CD4-positive, alpha-beta T cell (primary cell): Measurements from ENCODE around the gene LDLRAP1. TPM values are rescaled to one million over a fixed set of nuclear protein-coding genes. Genes with fewer than 3 reads are reported as not detected.

Source experiments
- ATAC-seq: fragments of 200-7000 bp; cut with Tn5 transposase; one replicate; pipeline ENCODE4 v1.10.0; 2022; ENCODE audit warnings: mild to moderate bottlenecking; ENCODE audit not compliant: poor library complexity
- CTCF ChIA-PET: fragments of 350-600 bp; sonication (Branson Sonifier 250); formaldehyde crosslinking; loops from one replicate; lab custom pipeline; 2021; ENCODE audit warnings: antibody characterized with exemption, inconsistent platforms; lab: Charles Lee
- POLR2A ChIA-PET: fragments of 350-600 bp; sonication (Branson Sonifier 250); formaldehyde crosslinking; loops from one replicate; lab custom pipeline; 2021; ENCODE audit warnings: antibody characterized with exemption, inconsistent platforms; lab: Charles Lee
- DNase-seq, 14 experiments: peaks; one replicate each; pipeline ENCODE4 v3.0.0-alpha.2; 2013 to 2020; ENCODE audit warnings: mixed read lengths in 2 of 14
- H3K27ac ChIP-seq, 2 donors: one replicate each; pipeline versions ENCODE4 v1.5.1 to v1.7.0; 2013; ENCODE audit warnings: low read length in 2 of 2, low read depth in 1 of 2, mild to moderate bottlenecking in 1 of 2
- H3K27me3 ChIP-seq, 2 experiments: 1 replicate in 1 of 2; 2 replicates in 1 of 2; pipeline versions ENCODE4 v1.6.1 to v1.7.0; 2013; ENCODE audit warnings: low read length in 2 of 2, control low read depth in 1 of 2, mild to moderate bottlenecking in 1 of 2, moderate library complexity in 1 of 2; ENCODE audit not compliant: insufficient read depth in 2 of 2, control insufficient read depth in 1 of 2
- H3K36me3 ChIP-seq: one replicate; pipeline ENCODE4 v1.6.1; 2013; ENCODE audit warnings: low read length, control low read depth; ENCODE audit not compliant: insufficient read depth
- H3K4me1 ChIP-seq: one replicate; pipeline ENCODE4 v1.6.1; 2013; ENCODE audit warnings: low read length, control low read depth; ENCODE audit not compliant: insufficient read depth
- H3K4me3 ChIP-seq: one replicate; pipeline ENCODE4 v1.5.1; 2013; ENCODE audit warnings: mild to moderate bottlenecking, low read length, moderate library complexity
- H3K9me3 ChIP-seq, 2 experiments: 1 replicate in 1 of 2; 2 replicates in 1 of 2; pipeline versions ENCODE4 v1.6.1 to v1.7.0; 2013; ENCODE audit warnings: low read length in 2 of 2, mild to moderate bottlenecking in 2 of 2, control low read depth in 1 of 2, moderate library complexity in 1 of 2; ENCODE audit not compliant: control insufficient read depth in 1 of 2, insufficient read depth in 1 of 2
- H3K27ac Mint-ChIP-seq: one replicate; pipeline ENCODE4 v1.8.0; 2020; ENCODE audit warnings: mixed read lengths
- H3K27me3 Mint-ChIP-seq: one replicate; pipeline ENCODE4 v1.8.0; 2021; ENCODE audit warnings: mixed read lengths
- H3K36me3 Mint-ChIP-seq: one replicate; pipeline ENCODE4 v1.8.0; 2021; ENCODE audit warnings: low read depth, mixed read lengths
- H3K4me1 Mint-ChIP-seq: one replicate; pipeline ENCODE4 v1.8.0; 2021; ENCODE audit warnings: low read depth, mixed read lengths
- H3K4me3 Mint-ChIP-seq: one replicate; pipeline ENCODE4 v1.8.0; 2020; ENCODE audit warnings: mild to moderate bottlenecking, mixed read lengths
- H3K9me3 Mint-ChIP-seq: one replicate; pipeline ENCODE4 v1.8.0; 2020; ENCODE audit warnings: mixed read lengths
- CTCF ChIP-seq: fragments of 200-600 bp; IDR thresholded peaks from one replicate; pipeline ENCODE4 v1.8.0; 2022; ENCODE audit warnings: antibody characterized with exemption, mild to moderate bottlenecking
- intact Hi-C, 2 experiments: fragments of 100-400 bp; cut with DNase I in 1 of 2; cut with micrococcal nuclease in 1 of 2; formaldehyde crosslinking; loops; one replicate each; pipeline versions ENCODE4 v1.15.1 to v1.9.0; 2023 to 2025; cut with DNase I, micrococcal nuclease
- total RNA-seq, 174 experiments: library from RNA in 2 of 174; stranded (reverse) in 2 of 174; gene quantifications; one replicate each; pipeline ENCODE4 v1.2.3 and lab custom pipeline; 2021 to 2026

The LDLRAP1 gene
- total RNA-seq, 2 experiments from 2014 or later: 70.5 to 73.5 TPM

- DNase-seq (no peak), ATAC-seq (no peak)
- no peaks in the 10 kb centered on the region for H3K27me3 ChIP-seq
- TF ChIP-seq CTCF: no peak
- Mint-ChIP-seq H3K27me3 (no peaks in the 10 kb centered on the region), H3K9me3 (no peaks in the 10 kb centered on the region), H3K36me3 (peaks cover 12% of the 10 kb centered on the region), H3K4me1 (peaks cover 68% of the 10 kb centered on the region), H3K4me3 (peak overlapping the region; percentile 96), H3K27ac (peak overlapping the region; percentile 87)
- intact Hi-C loops: no loop called here
- POLR2A ChIA-PET: interaction anchor here (1.6 to 11.0 kb wide), 2 partner anchors 18 to 26 kb away, joined by 10 to 193 read pairs; no protein-coding TSS in a partner anchor
- no peaks in the 10 kb centered on the region for H3K36me3 ChIP-seq
- peaks cover 71% of the 10 kb centered on the region for H3K4me1 ChIP-seq
- peak overlapping the region; percentile 90 for H3K4me3 ChIP-seq
- H3K27ac ChIP-seq: peak overlapping the region in 1 of 2 donors; percentile 60
- CTCF ChIA-PET: no interaction called here
- H3K9me3 ChIP-seq: no peaks in the 10 kb centered on the region
These were observed 2.4 kb downstream of the LDLRAP1 start for GRCh38 chr1:25545767-25546166.

DNA sequence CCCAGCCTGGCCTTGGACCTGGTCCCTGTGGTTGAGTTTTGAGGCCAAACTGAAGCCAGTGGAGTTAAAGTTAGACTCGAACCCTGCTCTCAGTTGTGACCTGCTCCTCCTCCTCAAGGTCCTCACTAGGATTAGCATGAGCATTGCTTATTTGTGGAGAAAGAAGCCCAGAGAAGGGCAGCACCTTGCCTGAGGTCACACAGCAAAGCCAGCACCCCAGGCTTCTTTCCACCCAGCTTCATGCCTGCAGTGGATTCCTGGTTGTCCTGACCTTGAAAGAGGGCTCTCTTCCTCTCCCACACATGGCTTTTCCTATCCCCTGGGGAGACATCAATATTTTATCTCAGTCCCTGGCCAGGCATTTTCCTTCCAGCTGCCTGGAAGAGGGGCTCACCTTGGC lies 2.8 kb downstream of the LDLRAP1 start:
- POLR2A ChIA-PET: interaction anchor here (1.1 to 11.0 kb wide), 3 partner anchors 10 to 26 kb away, joined by 7 to 193 read pairs (median 10); no protein-coding TSS in a partner anchor
- no peaks in the 10 kb centered on the region for H3K27me3 ChIP-seq
- Mint-ChIP-seq H3K4me1 (peaks cover 73% of the 10 kb centered on the region), H3K4me3 (peak overlapping the region; percentile 70), H3K36me3 (peaks cover 12% of the 10 kb centered on the region), H3K27ac (peak overlapping the region; percentile 87), H3K9me3 (no peaks in the 10 kb centered on the region), H3K27me3 (no peaks in the 10 kb centered on the region)
- ATAC-seq: no peak
- H3K4me3 ChIP-seq: no peak overlapping the region
- H3K27ac ChIP-seq: peak overlapping the region; percentile 24 to 60
- CTCF ChIA-PET: interaction anchor here (0.6 to 0.7 kb wide), 2 partner anchors 34 to 228 kb away, joined by 3 read pairs; no protein-coding TSS in a partner anchor
- no peaks in the 10 kb centered on the region for H3K36me3 ChIP-seq
- intact Hi-C loops: no loop called here
- peaks cover 75% of the 10 kb centered on the region for H3K4me1 ChIP-seq
- no peak for DNase-seq
- no peaks in the 10 kb centered on the region for H3K9me3 ChIP-seq
- TF ChIP-seq CTCF: no peak

- CTCF ChIA-PET: interaction anchor here (0.9 to 2.1 kb wide), 4 partner anchors 17 to 144 kb away, joined by 3 to 5 read pairs (median 4); no protein-coding TSS in a partner anchor
- H3K36me3 ChIP-seq: peaks cover 4% of the 10 kb centered on the region
- POLR2A ChIA-PET: interaction anchor here (0.8 to 11.0 kb wide), 6 partner anchors 9 to 32 kb away, joined by 3 to 193 read pairs (median 4); no protein-coding TSS in a partner anchor
- DNase-seq (no peak), ATAC-seq (no peak)
- Mint-ChIP-seq H3K4me1 (peaks cover 88% of the 10 kb centered on the region), H3K27ac (peak overlapping the region; percentile 87), H3K9me3 (no peaks in the 10 kb centered on the region), H3K27me3 (no peaks in the 10 kb centered on the region), H3K4me3 (peak overlapping the region; percentile 56), H3K36me3 (peaks cover 18% of the 10 kb centered on the region)
- peaks cover 96% of the 10 kb centered on the region for H3K4me1 ChIP-seq
- H3K27me3 ChIP-seq: no peaks in the 10 kb centered on the region
- no peaks in the 10 kb centered on the region for H3K9me3 ChIP-seq
- intact Hi-C loops: no loop called here
- H3K4me3 ChIP-seq: no peak overlapping the region
- peak overlapping the region; percentile 59 to 70 for H3K27ac ChIP-seq
- no peak for TF ChIP-seq CTCF
These were observed 5.2 kb downstream of the LDLRAP1 start for GRCh38 chr1:25548601-25549000.
